GM12892 (cell line): ENCODE results near the gene DUSP1.

ENCODE experiments used
- POLR2A ChIP-seq: IDR thresholded peaks from 2 replicates; pipeline ENCODE4 v1.6.1; 2011; ENCODE audit warnings: low read depth, low read length, control low read depth
- POLR2AphosphoS5 ChIP-seq: IDR thresholded peaks from 2 replicates; pipeline ENCODE4 v1.6.1; 2011; ENCODE audit warnings: low read depth, low read length, control low read depth

GRCh38 chr5:172818081-172818480 lies 47.1 kb upstream of the DUSP1 start:
- TF ChIP-seq POLR2AphosphoS5 (no peak), POLR2A (no peak)
